Colon (tissue), 2 donors: ENCODE results near the gene HMG20A.

ENCODE experiments used
- FAIRE-seq: peaks from 2 replicates; lab custom pipeline; 2012; peaks lifted over from hg19 to GRCh38; lab: Jason Lieb, UNC
- donor health status: control.
- donor health status: control.

Gene HMG20A

GRCh38 chr15:77430213-77430612, 9.5 kb downstream of the HMG20A start:
- no peak for FAIRE-seq

- FAIRE-seq, result no peak
Measured at GRCh38 chr15:77430652-77431051, 10.0 kb downstream of the HMG20A start.

GRCh38 chr15:77436822-77437221, 16.1 kb downstream of the HMG20A start:
- no peak for FAIRE-seq

DNA sequence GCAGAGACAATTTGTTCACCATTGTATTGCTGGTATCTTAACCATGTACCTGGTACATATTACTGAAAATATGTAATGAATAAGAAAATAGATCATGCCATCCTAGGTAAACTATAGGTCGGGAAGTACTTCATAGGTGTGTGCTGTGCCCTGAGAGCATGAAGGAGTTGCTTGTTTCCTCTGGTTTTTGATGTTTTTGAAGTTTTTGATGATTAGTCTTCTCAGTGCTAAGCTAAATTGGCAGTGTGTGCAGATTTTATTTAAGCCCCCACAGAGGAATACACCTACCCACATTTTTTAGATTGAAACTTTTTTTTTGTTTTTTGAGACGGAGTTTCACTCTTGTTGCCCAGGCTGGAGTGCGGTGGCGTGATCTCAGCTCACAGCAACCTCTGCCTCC, 16.6 kb downstream of the HMG20A start:
- FAIRE-seq, result no peak

GRCh38 chr15:77440378-77440999, 19.8 kb downstream of the HMG20A start:
- no peak for FAIRE-seq

- FAIRE-seq, result peak; percentile 94
Measured at GRCh38 chr15:77446840-77447390, 26.2 kb downstream of the HMG20A start.

GRCh38 chr15:77454265-77454664, 33.6 kb downstream of the HMG20A start:
- FAIRE-seq, result no peak

- FAIRE-seq, result no peak
Measured at GRCh38 chr15:77454951-77455350, 34.3 kb downstream of the HMG20A start.

DNA sequence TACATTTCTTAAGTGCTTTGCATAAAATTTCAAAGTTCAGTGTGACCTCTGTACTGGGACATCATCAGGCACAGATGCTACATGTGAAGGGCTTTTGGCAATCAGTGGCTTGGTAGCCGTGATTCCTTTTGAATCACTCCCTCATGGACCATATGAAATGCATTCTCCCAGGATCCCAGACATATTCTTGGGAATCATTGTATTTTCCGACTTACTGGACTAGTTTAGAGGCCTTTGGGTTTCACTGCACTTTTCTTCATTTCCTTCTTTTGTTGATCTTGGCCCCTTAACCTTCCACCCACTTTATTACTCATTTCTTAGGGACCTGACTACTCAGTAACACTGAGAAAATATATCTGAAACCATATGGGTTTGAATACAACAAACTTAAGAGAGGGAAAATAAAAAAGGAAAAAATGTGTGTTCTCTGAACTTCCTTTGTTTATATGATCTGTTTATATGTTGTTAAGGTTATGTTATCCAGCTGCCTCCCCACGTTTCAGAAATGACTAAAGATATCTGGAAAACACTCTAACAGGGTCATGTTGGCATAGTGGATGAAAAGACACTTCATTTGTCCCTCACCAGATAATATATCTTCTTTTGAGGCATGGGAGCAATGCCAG, 35.1 kb downstream of the HMG20A start:
- FAIRE-seq, result no peak

DNA sequence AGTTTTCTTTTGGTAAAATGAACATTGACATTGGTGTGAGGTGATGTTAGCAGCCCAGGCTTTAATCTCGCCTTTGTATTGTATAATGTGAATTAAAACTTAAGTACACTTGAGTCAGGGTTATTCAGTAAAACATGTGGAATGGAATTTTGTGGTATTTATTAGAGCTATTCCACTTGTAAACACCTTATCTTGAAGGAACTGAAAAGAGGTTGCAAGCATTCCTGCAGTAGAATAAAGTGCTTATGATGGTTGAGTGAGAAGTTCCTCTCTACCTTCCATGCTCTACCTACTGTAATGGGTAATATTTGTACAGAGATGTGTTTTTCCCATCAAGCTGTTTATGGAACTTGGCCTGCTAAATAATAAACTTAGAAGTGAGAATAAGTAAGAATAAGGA, 36.1 kb downstream of the HMG20A start:
- no peak for FAIRE-seq

GRCh38 chr15:77457191-77457904, 36.7 kb downstream of the HMG20A start:
- no peak for FAIRE-seq

DNA sequence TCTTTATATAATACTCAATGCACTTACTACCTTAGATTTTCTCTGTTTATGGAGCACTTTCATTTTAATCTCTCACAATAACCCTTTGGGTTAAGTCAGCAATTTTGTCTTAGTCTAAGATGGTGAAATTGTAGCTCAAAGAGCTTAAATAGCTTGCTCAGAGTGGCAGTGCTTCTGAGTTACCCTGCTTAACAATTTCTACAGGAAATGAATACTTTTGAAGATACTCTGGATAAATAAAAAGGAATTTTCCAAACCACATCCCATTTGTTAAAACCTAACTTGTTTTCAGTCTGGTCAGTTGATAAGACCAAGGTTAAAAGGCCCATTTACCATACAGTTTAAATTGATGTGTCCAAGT, 37.2 kb downstream of the HMG20A start:
- FAIRE-seq, result no peak

GRCh38 chr15:77459031-77459430, 38.3 kb downstream of the HMG20A start:
- no peak for FAIRE-seq

DNA sequence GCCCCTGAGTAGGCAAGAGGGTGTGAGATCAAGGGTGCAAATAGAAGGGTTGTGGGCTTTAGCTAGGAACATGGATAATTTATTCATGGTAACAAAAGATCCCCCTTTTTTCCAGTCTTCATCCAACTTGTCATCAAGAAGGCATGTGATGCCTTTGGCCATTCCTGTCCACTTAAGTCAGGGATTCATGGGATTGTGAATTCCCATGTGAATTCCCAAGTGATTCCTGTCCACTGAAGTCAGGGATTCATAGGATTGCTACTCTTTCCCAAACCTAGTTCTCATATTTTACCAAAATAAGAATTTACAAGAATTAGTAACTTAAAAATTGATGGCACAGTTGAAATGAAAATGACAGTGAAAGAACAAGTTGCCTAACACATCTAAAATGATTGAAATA, 40.8 kb downstream of the HMG20A start:
- FAIRE-seq, result no peak

- FAIRE-seq, result no peak
Measured at GRCh38 chr15:77464129-77464865, 43.6 kb downstream of the HMG20A start.

DNA sequence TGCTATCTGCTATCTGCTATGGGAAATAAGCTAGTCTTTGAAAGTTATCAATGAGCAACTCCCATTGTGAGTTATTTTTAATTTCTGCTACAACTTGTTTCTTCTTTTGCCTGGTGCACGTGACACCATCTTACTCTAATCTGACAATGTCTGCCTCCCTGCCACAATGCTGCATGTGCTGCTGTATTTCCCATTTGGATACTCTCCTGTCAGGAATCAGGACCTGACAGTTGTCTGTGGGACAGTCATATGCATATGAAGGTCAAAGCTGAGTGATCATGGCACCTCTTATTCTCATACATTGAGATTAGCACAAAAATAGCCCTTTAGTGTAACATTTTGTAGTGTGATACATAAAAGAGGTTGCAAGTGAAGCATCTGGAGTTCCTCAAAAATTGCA, 45.8 kb downstream of the HMG20A start:
- no peak for FAIRE-seq

GRCh38 chr15:77468896-77469295, 48.2 kb downstream of the HMG20A start:
- no peak for FAIRE-seq

DNA sequence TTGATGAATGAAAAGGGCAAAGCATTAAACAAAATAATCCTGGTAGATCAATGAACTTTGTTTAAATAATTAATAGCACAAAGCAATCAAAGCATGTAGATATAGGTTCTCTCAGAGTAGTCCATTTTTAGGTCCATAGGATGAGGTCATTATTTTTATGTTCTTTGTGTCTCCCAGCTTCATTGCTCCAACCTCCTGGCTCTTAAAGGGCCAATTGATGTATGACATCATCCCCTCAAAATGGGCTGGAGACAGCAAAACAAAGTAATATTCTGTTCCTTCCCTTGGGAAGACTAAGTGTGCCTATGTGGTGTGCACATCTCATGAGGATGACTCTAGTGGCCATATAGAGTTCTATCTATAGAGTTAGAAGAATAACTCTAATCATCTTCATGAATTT, 49.5 kb downstream of the HMG20A start:
- FAIRE-seq, result no peak

- FAIRE-seq, result no peak
Measured at GRCh38 chr15:77473328-77473727, 52.6 kb downstream of the HMG20A start.

DNA sequence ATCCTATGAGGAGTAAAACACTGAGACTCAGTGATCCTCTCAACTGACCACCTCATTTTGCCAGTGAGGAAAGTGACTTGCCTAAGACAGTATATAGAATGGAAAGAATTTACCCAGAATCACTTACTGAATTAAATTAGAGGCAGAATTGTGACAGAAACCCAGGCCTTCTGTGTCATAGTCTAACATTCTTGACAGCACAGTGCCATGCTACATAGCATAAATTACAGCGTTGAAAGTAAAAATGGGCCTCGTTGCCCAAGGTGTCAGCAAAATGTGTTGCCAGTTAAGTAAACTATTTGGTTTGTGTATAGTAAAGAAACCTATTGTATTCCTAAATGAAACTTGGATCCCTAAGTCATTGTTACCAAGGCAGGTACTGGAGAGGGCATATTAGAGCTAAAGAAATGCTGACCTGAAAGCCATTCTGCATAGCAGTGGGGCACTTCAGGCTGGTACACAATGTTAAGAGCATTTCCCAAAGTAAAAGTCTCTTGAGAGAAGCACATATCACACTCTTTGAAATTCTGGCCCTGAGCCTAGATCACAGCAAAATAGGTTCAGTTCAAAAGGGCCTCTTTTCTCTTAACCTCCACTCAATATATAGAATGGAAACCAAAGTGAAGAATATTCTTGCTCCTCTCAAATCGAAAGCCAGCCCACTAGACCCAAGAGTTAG, 53.8 kb downstream of the HMG20A start:
- FAIRE-seq, result no peak

GRCh38 chr15:77475001-77475400, 54.3 kb downstream of the HMG20A start:
- no peak for FAIRE-seq

- FAIRE-seq, result no peak
Measured at GRCh38 chr15:77475898-77476297, 55.2 kb downstream of the HMG20A start.
